A172 (cell line): Measurements from ENCODE around the gene ZDHHC19. TPM values are rescaled to one million over a fixed set of nuclear protein-coding genes. Genes with fewer than 3 reads are reported as not detected.
A peak's percentile ranks its signal among the peaks of the same experiment; 100 is the strongest.
"Not testable (repeated sequence)": the region's sequence is repeated elsewhere in the genome, so short reads cannot be mapped to it uniquely, and the experiment has no call there.

ENCODE experiments used
- DNase-seq: peaks from one replicate; pipeline ENCODE4 v3.0.0-alpha.2; 2015; ENCODE audit warnings: low spot score
- total RNA-seq: library from RNA; depleted of rRNA; stranded (reverse); fragments of >200 nt; shearing (Covaris generic); gene quantifications from 2 replicates; pipeline ENCODE4 v1.2.3, GENCODE V29; 2014

ZDHHC19 gene
- total RNA-seq, 1 experiment from 2014 or later: not detected

GRCh38 chr3:196225086-196225485 is 13.9 kb upstream of the ZDHHC19 start:
- no peak for DNase-seq

- no peak for DNase-seq
Observed at GRCh38 chr3:196222876-196223595, 11.8 kb upstream of the ZDHHC19 start.

- no peak for DNase-seq
Observed at GRCh38 chr3:196220991-196221390, 9.8 kb upstream of the ZDHHC19 start.

- DNase-seq: no peak
Observed at GRCh38 chr3:196220587-196220986, 9.4 kb upstream of the ZDHHC19 start.

- DNase-seq: no peak
Observed at GRCh38 chr3:196219970-196220311, 8.7 kb upstream of the ZDHHC19 start.

- peak; percentile 86 for DNase-seq
Observed at GRCh38 chr3:196219194-196219969, 8.2 kb upstream of the ZDHHC19 start.

- DNase-seq: no peak
Observed at GRCh38 chr3:196218155-196218712, 7.0 kb upstream of the ZDHHC19 start.

GRCh38 chr3:196217307-196218154 is 6.3 kb upstream of the ZDHHC19 start:
- DNase-seq: no peak

GRCh38 chr3:196216681-196217211 is 5.5 kb upstream of the ZDHHC19 start:
- DNase-seq: no peak

- no peak for DNase-seq
Observed at GRCh38 chr3:196216089-196216564, 4.9 kb upstream of the ZDHHC19 start, which contains the start of gene SLC51A. Gene SLC51A, plus strand, starts transcription at chr3:196216534. Its CDS starts 179 bp downstream, at chr3:196216713.

- DNase-seq: no peak
Observed at GRCh38 chr3:196215493-196216020, 4.4 kb upstream of the ZDHHC19 start.

GRCh38 chr3:196214783-196215441 is 3.7 kb upstream of the ZDHHC19 start:
- DNase-seq: no peak

GRCh38 chr3:196209944-196210672 is 1.1 kb downstream of the ZDHHC19 start:
- DNase-seq: not testable (repeated sequence)

- no peak for DNase-seq
Observed at GRCh38 chr3:196208942-196209695, 2.1 kb downstream of the ZDHHC19 start.

GRCh38 chr3:196207833-196208607 is 3.2 kb downstream of the ZDHHC19 start:
- DNase-seq: no peak

GRCh38 chr3:196207159-196207832 is 3.9 kb downstream of the ZDHHC19 start:
- DNase-seq: no peak

- not testable (repeated sequence) for DNase-seq
Observed at GRCh38 chr3:196205442-196206205, 5.6 kb downstream of the ZDHHC19 start.
